ENCODE results near the gene CCDC17. TPM values are rescaled to one million over a fixed set of nuclear protein-coding genes. Genes with fewer than 3 reads are reported as not detected.
A peak's percentile ranks its signal among the peaks of the same experiment; 100 is the strongest.

CCDC17 gene
- total RNA-seq, 1 experiment from 2014 or later, result 1.9 TPM

DNA sequence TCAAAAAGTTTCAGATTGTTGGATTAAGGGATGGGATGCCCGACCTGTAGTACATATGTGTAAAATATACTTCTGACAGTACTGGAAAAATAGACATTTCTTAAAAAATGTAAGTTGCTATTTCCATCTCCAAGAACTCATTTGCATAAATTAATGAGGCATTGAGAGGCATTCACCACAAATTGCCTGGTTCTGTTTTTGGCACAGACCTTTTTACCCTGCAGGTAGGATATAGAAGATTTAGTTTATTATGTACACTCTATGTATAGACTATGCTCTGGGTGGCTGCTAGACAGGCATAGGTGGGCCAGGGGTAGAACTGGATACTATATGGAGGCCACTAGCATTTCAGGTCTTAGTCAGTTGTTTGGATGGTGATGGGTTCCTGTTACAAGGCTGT, 8.0 kb downstream of the CCDC17 start:
- TF ChIP-seq, protein P1, sequence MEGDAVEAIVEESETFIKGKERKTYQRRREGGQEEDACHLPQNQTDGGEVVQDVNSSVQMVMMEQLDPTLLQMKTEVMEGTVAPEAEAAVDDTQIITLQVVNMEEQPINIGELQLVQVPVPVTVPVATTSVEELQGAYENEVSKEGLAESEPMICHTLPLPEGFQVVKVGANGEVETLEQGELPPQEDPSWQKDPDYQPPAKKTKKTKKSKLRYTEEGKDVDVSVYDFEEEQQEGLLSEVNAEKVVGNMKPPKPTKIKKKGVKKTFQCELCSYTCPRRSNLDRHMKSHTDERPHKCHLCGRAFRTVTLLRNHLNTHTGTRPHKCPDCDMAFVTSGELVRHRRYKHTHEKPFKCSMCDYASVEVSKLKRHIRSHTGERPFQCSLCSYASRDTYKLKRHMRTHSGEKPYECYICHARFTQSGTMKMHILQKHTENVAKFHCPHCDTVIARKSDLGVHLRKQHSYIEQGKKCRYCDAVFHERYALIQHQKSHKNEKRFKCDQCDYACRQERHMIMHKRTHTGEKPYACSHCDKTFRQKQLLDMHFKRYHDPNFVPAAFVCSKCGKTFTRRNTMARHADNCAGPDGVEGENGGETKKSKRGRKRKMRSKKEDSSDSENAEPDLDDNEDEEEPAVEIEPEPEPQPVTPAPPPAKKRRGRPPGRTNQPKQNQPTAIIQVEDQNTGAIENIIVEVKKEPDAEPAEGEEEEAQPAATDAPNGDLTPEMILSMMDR (conservative IDR thresholded peaks at IDR 0.05), result no peak
- Histone ChIP-seq H3K23me2 (ENCODE audit: insufficient read length, low read depth, low read length, poor library complexity, severe bottlenecking) (no peaks in the 10 kb centered on the region), H3K27me3 (ENCODE audit: insufficient read depth, low read length) (no peaks in the 10 kb centered on the region), H3K79me2 (ENCODE audit: insufficient read depth, low read length) (no peaks in the 10 kb centered on the region; the same call in 1 of the 2 replicates), H3K14ac (ENCODE audit: insufficient read depth, low read length) (no peak overlapping the region), H3T11ph (ENCODE audit: low read length) (no peak overlapping the region), H3K23ac (ENCODE audit: insufficient read length, low read depth, low read length) (no peak overlapping the region), H3K18ac (ENCODE audit: insufficient read length, low read depth, low read length) (no peak overlapping the region), H3K9ac (ENCODE audit: extremely low read depth, insufficient read length, low read length) (no peak overlapping the region), H3K4me2 (ENCODE audit: insufficient read depth, insufficient read length, low read length) (no peak overlapping the region), H3K4me1 (ENCODE audit: insufficient read depth, low read length) (no peaks in the 10 kb centered on the region), H2BK15ac (ENCODE audit: low read depth, low read length) (no peak overlapping the region), H4K8ac (replicated peaks; ENCODE audit: insufficient read length, low read depth, low read length) (no peak overlapping the region), H3K4ac (ENCODE audit: low read depth, low read length) (no peak overlapping the region), H3K56ac (ENCODE audit: insufficient read length, low read depth, low read length) (no peak overlapping the region), H2AFZ (ENCODE audit: low read length) (no peak overlapping the region), H3K79me1 (ENCODE audit: insufficient read depth, low read depth, low read length, poor library complexity, severe bottlenecking) (no peaks in the 10 kb centered on the region), H2BK5ac (ENCODE audit: insufficient read length, low read length) (no peak overlapping the region), H2BK12ac (ENCODE audit: insufficient read length, low read depth, low read length) (no peak overlapping the region), H4K91ac (ENCODE audit: insufficient read length, low read depth, low read length) (no peak overlapping the region), H3K9me3 (ENCODE audit: control insufficient read depth, low read depth, low read length) (no peaks in the 10 kb centered on the region), H4K5ac (ENCODE audit: insufficient read length, low read depth, low read length) (no peak overlapping the region), H2BK20ac (ENCODE audit: low read depth, low read length, poor library complexity, severe bottlenecking) (no peak overlapping the region), H3K27ac (ENCODE audit: insufficient read length, low read depth, low read length) (no peak overlapping the region), H4K20me1 (ENCODE audit: control insufficient read depth, insufficient read depth, insufficient read length) (no peaks in the 10 kb centered on the region), H2BK120ac (ENCODE audit: low read depth, low read length, poor library complexity, severe bottlenecking) (no peak overlapping the region), H2AK5ac (ENCODE audit: insufficient read length, low read length) (no peak overlapping the region)
- Mint-ChIP-seq H3K36me3 (ENCODE audit: insufficient read depth in 1 of 3, low read depth in 3 of 3) (peaks cover 47 to 78% (median 69%) of the 10 kb centered on the region in 3 experiments), H3K4me3 (no peak overlapping the region), H3K9me3 (no peaks in the 10 kb centered on the region), H3K4me1 (no peaks in the 10 kb centered on the region), H3K27me3 (ENCODE audit: low read depth) (no peaks in the 10 kb centered on the region), H3K27ac (peak overlapping the region in 1 of 3 experiments; percentile 85; a peak in 2 of 7 replicates)
- DNase-seq, result no peak
- WGBS (ENCODE audit: extremely low coverage, insufficient read length, low lambda C conversion rate), result no CpG with 5 or more reads among the region's 1 CpG

All from H9 (cell line).